Fibroblast of the aortic adventitia (primary cell): Measurements from ENCODE around the gene LRP1. TPM values are rescaled to one million over a fixed set of nuclear protein-coding genes. Genes with fewer than 3 reads are reported as not detected.
A peak's percentile ranks its signal among the peaks of the same experiment; 100 is the strongest.

Experiments
- DNase-seq: peaks from one replicate; pipeline ENCODE4 v3.0.0-alpha.2; 2010; ENCODE audit warnings: low read depth
- H3K4me3 ChIP-seq: 2 replicates; pipeline ENCODE4 v1.5.1; 2011; ENCODE audit warnings: low read depth, mild to moderate bottlenecking, control low read depth, low read length, moderate library complexity
- CTCF ChIP-seq: IDR thresholded peaks from 2 replicates; pipeline ENCODE4 v1.5.1; 2011; ENCODE audit warnings: mild to moderate bottlenecking, low read length, control low read depth, inconsistent platforms; ENCODE audit not compliant: insufficient read depth
- total RNA-seq: library from RNA; depleted of rRNA; stranded (reverse); fragments of >200 nt; gene quantifications from 2 replicates; pipeline ENCODE4 v1.2.3, GENCODE V29; 2012; ENCODE audit warnings: low replicate concordance

LRP1 gene
- total RNA-seq, 1 donor: 541 TPM

GRCh38 chr12:57166971-57167371, 38.7 kb downstream of the LRP1 start:
- DNase-seq: peak; percentile 67
- no peak overlapping the region for H3K4me3 ChIP-seq
- TF ChIP-seq CTCF: no peak

DNA sequence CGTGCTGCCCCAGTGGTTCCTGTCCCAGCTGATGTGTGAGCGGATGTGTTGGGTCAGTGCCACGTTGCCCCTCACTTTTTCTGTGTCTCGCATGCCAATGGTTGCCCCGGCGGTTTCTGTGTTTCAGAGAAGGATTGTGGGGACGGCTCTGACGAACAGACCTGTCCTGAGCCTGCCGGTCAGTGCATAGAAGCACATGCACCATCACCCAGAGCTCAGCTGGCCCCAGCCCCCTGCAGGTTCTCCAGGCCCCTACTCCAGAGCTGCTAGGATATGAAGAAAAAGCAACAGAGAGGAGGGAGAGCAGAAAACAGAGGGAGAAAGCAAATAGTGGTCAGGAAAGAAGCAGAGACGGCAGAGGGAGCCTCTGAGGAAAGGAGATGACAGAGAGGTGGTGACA, 39.8 kb downstream of the LRP1 start:
- no peak for TF ChIP-seq CTCF
- H3K4me3 ChIP-seq: no peak overlapping the region
- no peak for DNase-seq

GRCh38 chr12:57169046-57169795, 40.9 kb downstream of the LRP1 start:
- H3K4me3 ChIP-seq: no peak overlapping the region
- no peak for TF ChIP-seq CTCF
- DNase-seq: no peak

DNA sequence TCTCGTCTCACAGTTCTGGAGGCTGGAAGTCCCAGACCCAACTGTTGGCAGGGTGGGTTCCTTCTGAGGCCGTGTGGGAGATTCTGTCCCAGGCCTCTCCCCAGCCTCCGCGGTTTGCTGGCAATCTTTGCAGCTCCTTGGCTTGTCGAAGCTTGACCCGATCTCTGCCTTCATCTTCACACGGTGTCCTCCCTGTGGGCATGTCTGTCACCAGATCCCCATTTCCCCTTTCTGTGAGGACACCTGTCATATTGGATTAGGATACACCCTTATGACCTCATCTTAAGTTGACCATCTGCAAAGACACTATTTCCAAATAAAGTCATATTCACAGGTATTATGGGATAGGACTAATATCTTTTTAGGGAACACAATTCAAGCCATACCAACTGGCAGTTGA, 41.7 kb downstream of the LRP1 start:
- no peak for DNase-seq
- TF ChIP-seq CTCF: no peak

GRCh38 chr12:57170408-57170807, 42.1 kb downstream of the LRP1 start:
- no peak overlapping the region for H3K4me3 ChIP-seq
- TF ChIP-seq CTCF: no peak
- DNase-seq: no peak

More for the DNA sequence above, 41.7 kb downstream of the LRP1 start:
- H3K4me3 ChIP-seq: no peak overlapping the region

DNA sequence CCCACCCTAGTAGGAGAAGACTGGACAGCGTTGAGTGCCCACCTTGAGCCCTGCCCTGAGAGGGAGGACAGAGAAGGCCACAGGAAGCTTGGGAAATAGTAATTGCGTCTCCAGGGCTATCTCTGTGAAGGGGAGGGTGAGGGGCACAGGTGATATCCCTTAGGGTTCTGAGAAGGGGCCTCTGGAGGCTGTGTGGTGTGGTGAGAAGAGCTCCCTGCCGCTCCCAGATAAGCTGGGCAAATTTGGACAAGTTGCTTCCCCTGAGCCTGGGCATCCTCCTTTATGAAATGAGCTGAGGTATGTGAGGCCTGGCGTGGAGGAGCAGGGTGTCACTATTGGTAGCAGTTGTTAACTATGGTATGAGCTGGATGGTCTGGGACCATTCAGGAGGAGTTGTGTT, 42.6 kb downstream of the LRP1 start:
- DNase-seq: no peak
- no peak for TF ChIP-seq CTCF
- no peak overlapping the region for H3K4me3 ChIP-seq

DNA sequence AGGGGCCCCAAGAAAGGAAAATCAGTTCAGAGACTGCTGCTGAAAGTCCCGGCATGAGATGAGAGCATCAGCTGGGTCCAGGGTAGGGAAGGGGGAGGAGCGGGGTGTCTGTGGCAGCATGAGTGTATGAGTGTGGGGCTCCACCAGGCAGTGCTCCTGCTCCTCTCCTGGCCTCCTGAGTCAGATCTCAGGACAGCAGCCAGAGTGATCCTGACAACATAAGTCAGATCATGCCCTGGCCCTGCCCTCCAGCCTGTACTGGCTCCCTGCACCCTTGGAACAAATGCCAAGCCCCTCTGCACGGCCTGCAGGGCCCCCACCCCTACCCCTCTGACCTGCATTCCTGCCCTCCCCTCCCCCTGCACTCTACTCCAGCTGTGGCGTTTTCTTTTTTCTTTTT, 43.4 kb downstream of the LRP1 start:
- no peak overlapping the region for H3K4me3 ChIP-seq
- peak; percentile 87 for DNase-seq
- peak; percentile 24 for TF ChIP-seq CTCF
